ENCODE data around the gene NBL1.

NBL1 gene

DNA sequence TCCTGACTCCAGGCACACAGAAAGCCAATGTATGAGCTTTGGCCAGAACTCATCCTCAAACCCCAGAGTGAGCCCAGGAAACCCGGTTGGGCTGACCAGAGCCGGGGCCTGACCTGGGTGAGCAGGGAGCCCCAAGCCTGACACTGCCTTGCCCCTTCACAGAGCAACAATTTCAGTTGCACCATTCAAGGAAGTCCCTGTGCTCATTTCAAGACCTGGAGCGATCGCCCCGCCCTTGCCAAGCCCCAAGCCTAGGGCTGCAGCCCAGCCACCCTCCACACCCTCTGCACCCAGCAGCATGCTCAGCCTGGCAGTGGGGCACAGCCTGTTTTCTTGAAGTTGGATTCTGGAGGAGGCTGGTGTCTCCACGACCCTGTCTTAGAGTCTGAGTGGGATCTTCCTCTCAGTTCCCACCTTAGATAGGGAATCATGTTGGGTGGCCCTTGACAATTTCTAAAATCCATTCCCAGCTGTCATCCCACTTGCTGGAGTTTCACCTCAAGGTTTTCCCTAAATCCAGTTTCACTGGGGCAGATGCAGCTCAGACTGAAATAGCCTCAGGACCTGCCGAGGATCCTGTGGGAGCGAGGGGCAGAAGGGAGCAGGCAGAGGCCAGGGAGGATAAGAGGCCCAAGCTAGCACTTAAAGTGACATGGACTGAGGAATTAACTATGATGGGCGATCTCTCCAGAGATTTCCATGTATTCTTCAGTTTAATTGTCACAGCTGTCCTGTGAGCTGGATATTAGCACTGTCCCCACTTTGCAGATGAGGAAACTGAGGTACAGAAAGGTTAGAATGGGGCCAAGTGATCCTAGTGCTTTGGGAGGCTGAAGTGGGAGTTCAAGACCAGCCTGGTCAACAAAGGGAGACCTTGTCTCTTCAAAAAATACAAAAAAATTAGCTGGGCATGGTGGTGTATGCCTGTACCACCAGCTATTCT is 2.5 kb downstream of the NBL1 start:
- no peak for DNase-seq (ENCODE audit: low read depth)

DNA sequence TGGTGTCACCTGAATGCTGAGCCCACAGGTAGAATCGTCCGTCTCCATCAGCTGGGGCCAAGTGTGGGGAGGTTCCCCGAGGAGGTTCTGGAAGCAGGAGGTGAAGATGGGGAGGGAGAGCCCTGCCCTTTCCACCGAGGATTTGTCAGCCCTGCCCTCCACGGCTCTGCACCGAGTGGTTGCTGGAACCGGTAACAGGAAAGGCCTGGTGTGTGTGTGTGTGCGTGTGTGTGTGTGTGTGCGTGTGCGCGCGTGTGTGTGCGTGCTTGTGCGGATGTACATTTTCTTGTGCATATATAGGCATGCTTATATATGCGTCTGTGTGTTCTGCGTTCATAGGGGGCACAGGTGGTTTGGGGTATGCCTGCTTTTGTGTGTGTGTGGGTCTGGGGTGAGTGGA is 3.5 kb downstream of the NBL1 start:
- no peak for DNase-seq (ENCODE audit: low read depth)

DNA sequence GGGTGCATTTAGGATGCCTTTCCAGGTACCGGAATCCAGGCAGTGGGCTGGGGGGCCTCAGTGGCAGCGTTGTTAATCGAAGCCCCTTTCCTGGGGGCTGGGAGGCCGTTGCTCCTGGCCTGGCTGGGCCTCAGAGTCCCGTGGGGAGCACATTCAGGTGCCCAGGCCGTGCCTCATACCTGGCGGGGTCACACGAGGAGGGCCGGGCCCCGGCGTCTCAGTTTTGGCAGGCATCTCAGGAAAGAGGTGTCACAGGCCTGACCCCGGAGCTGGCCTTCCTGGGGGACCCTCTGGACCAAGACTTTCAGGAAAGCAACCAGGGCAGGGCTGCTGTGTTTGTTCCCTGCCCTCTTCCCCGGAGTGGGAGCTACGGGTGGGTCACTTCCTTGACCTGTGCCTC is 4.1 kb downstream of the NBL1 start:
- DNase-seq (ENCODE audit: low read depth), result no peak

DNA sequence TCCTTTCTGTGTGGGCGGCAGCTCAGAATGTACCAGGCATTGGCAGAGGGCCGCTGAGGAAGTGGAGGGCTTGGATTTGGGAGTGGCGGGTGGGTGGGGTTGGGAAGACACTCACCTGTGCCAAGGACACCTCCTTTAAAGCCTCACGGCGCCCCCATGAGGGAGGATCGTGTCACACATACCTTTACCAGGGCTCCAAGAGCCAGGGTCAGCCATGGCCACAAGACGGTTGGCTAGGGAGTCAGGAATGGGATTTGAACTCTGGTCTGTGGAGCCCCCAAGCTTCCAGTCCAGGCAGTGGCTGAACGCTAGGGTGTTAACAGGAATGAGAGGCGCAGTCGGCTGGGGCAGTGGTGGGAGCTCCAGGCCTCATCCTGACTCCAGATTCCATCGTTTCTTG is 4.6 kb downstream of the NBL1 start:
- no peak for DNase-seq (ENCODE audit: low read depth)

DNA sequence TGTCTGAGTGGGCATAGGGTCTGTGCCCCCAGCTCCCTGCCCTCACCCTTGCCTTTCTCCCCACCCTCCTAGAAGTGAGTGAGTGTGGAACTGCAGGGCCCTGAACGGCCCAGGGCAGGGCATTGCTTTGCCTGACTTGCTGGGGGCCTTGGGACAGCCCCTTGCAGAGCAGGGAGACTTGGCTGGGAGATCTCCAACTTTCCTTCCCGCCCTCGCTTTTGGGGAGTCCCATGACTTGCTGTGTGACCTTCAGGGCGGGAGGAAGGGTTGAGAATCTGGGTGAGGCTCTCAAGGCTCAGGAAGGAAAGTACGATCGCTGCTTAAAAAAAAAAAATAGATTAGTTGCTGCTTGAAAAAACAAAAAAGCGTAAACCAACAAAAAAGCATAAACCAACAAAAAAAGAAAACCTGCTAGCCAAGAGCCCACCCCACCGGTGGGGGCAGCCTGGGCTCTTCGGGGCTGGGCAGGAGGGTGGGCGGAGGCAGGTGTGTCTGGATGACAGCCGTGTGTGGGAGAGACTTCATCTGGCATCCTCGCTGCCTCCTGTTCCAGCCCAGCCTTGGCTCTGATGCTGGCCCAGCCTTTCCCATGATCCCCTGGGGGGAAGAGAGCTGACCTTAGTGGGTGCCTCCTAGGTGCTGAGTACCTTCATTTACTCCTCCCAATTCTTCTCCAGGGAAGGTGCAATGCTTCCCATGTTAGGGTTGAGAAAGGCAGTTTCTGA is 6.5 kb downstream of the NBL1 start:
- DNase-seq (ENCODE audit: low read depth), result no peak

DNA sequence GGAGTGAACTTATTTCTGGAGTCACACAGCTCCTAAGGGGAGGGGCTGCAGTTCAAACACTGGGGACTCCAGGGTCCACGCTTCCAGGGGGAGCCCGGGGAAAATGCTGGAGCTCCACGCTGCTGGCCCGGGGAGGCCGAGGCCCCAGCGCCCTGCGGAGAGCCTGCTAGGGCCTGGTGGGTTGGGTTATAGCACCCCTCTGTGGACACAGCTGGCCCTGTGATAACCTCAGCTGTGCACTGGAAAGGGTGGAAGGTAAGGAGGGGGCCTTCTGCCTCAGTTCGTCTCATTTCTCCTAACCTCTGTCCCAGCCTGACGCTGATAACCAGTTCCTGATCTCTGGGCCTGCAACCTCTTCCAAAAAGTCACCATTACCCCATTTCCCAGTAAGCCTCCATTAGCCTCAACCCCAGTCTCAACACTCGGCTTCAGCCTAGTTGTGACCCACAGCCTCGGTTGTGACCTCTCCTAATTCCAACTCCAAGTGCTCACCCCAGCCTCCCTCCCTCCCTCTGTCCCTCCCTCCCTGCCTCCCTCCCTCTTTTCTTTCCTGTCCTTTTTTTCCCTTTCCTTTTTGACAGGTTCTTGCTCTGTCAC is 7.1 kb downstream of the NBL1 start:
- no peak for DNase-seq (ENCODE audit: low read depth)

DNA sequence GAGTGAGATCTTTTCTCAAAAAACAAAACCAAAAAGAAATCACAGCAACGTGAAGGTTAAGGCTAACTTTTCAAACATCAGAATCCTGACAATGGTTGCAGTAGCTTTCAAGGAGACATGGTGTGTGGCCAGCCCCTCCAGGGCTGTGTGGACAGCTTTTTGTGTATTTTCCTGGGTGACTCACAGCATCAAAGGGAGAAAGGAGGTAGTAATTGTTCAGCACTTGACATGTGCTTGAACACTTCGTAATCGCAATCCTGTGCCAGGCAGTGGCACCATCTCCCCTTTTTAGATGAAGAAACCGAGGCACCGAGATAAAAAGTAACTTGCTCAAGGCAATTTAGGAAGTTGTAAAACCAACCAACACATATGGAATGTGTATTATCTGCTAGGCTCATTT is 10.3 kb downstream of the NBL1 start:
- DNase-seq (ENCODE audit: low read depth), result no peak

DNA sequence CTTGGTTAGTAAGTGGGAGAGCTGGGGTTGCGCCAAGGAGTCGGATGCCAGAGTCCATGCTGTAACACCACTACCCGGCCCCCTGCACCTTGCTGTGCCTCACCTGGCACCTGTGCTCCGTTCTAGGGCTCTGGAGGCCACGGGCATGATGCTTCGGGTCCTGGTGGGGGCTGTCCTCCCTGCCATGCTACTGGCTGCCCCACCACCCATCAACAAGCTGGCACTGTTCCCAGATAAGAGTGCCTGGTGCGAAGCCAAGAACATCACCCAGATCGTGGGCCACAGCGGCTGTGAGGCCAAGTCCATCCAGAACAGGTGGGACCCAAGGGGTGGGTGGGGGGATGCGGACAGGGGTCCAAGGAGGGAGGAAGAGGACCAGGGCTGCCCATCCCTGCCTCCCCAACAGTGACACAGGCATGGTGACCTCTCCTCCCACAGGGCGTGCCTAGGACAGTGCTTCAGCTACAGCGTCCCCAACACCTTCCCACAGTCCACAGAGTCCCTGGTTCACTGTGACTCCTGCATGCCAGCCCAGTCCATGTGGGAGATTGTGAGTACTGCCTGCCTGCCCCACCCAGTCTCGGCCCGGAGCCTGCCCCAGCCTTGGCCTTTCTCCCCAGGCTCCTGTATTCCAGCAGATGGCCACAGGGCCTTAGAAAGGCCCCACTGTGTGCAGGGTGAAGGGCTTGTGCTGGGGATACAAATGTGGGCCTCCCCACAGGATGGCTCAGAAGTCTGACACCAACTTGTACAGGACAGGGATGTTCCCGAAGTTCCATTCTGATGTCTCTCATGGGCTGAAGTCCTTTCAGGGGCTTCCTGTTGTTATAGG is 11.0 kb downstream of the NBL1 start:
- no peak for DNase-seq (ENCODE audit: low read depth)

DNA sequence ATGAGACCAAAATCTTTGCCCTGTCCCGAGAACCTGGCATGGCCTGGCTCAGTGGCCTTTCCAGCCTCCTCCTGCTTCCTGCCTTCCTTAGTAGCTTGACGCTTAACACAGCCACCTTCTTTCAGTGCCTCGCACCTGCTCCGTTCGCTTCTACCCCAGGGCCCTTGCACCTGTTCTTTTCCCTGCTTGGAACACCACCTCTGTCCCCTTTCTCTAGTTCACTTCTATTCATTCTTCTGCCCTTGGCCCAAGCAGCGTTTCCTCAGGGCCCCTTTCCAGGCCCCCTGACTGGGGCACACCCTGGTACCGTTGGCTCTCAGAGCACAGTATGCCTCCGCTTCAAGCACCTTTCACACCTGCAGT is 11.6 kb downstream of the NBL1 start:
- DNase-seq (ENCODE audit: low read depth), result no peak

DNA sequence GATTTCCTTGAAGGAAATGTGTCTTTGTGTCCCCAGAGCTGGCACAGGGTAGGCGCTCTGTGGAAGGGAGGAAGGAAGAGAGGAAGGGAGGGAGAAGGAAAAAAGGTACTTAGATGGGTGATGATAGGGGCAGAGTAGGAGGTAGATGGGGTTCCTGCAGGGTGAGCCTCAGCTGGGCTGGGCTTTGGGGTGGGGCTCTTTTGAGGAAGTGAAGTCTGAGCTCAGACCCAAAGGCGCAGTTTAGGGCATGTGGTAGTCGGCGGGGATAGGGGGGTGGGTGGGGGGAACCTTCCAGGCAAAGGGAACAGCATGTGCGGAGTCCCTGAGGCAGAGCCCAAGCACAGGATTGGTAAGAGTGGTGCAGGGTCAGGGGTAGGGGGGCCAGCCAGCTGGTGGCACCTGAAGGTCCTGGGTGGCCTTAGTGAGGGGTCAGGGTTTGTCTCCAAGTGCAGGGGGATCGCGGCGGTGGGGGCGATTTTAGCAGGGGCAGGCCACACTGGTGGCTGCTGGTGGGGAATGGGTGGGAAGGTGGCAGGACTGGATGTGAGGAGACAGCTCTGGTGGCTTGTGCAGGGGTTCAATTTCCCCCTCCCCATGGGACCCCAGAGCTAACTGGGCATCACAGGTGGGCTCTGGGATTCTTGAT is 12.1 kb downstream of the NBL1 start:
- DNase-seq (ENCODE audit: low read depth), result no peak

DNA sequence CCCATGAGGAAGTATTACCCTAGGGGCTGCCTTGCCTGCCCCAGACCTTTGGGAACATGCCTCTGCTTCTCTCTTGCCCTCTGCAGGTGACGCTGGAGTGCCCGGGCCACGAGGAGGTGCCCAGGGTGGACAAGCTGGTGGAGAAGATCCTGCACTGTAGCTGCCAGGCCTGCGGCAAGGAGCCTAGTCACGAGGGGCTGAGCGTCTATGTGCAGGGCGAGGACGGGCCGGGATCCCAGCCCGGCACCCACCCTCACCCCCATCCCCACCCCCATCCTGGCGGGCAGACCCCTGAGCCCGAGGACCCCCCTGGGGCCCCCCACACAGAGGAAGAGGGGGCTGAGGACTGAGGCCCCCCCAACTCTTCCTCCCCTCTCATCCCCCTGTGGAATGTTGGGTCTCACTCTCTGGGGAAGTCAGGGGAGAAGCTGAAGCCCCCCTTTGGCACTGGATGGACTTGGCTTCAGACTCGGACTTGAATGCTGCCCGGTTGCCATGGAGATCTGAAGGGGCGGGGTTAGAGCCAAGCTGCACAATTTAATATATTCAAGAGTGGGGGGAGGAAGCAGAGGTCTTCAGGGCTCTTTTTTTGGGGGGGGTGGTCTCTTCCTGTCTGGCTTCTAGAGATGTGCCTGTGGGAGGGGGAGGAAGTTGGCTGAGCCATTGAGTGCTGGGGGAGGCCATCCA is 12.8 kb downstream of the NBL1 start:
- no peak for DNase-seq (ENCODE audit: low read depth)

DNA sequence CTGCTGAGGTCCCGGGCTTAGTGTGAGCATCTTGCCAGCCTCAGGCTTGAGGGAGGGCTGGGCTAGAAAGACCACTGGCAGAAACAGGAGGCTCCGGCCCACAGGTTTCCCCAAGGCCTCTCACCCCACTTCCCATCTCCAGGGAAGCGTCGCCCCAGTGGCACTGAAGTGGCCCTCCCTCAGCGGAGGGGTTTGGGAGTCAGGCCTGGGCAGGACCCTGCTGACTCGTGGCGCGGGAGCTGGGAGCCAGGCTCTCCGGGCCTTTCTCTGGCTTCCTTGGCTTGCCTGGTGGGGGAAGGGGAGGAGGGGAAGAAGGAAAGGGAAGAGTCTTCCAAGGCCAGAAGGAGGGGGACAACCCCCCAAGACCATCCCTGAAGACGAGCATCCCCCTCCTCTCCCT is 13.4 kb downstream of the NBL1 start:
- no peak for DNase-seq (ENCODE audit: low read depth)

DNA sequence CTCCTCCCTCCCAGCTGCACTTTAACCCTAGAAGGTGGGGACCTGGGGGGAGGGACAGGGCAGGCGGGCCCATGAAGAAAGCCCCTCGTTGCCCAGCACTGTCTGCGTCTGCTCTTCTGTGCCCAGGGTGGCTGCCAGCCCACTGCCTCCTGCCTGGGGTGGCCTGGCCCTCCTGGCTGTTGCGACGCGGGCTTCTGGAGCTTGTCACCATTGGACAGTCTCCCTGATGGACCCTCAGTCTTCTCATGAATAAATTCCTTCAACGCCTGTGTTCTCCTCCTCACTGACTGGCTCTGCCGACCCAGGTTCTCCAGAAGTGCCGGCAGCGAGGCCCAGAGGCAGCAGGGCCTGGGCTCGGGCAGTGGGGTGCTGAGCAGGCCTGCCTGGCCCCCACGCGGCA is 14.1 kb downstream of the NBL1 start:
- DNase-seq (ENCODE audit: low read depth), result no peak

DNA sequence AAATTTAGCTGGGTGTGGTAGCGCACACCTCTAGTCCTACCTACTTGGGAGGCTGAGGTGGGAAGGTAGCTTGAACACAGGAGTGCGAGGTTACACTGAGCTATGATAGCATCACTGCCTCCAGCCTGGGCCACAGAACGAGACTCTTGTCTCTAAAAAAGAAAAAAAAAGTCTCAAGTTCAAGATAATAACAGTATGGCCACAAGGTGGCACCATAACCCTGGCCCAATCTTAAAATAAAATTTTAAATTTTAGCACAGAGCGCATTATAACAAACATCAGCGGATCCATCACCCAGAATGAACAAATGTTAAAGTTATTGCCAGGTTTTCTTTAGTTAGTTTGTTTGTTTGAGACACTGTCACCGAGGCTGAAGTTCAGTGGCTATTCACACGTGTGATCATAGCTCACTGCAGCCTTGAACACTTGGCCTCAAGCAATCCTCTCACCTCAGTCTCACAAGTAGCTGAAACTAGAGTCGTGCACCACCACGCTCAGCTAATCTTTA is 17.7 kb downstream of the NBL1 start:
- DNase-seq (ENCODE audit: low read depth), result no peak

DNA sequence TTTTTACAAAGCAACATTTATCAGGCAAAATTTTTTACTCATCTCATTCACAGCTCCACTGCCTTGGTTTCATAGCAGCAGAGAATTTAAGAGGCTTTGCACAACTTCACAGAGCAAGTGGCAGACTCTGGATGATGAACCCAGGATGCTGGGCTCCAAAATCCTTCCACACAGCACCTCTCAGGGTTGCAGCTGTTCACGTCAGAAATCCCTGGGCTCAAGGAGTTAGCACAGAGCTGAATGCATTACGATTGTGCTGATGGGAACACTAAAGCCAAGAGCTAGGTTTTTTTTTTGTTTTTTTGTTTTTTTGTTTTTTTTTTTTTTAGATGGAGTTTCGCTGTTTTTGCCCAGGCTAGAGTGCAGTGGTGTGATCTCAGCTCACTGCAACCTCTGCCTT is 18.2 kb downstream of the NBL1 start:
- DNase-seq (ENCODE audit: low read depth), result no peak

DNA sequence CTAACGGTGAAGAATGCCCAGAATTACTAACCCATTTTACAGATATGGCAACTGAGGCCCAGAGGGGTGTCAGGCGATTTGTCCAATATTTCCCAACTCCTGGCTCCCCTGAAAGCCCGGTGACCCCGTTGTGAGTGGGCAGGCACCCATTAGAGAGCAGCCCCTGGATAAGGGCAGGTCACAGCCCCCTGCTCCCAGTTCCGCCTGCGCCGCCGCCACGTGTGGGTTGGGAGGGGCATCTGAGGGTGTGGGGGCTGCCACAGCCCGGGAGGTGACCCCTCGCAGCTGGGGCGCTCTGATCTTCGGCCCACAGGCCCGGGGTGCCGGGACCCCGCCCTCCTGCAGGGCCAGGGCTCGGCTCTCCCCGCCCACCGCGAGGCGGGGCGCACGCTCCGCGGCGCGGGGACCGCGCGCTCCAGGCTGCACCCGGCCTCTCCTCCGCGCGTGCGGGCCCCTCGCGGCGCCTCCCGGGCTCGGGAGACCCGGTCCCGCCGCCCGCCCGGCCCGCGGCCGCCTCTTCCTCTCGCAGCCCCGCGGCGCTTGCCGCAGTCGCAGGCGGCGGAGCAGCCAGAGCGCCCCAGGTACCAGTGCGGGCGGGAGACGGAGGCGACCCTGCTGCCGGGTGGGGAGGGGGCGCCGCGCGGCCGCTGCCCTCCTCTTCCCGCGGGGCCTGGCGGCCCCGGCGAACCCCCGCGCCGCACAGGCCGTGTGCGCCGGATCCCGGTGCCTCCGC is 20.5 kb downstream of the NBL1 start, which contains the start of gene HTR6:
Gene HTR6, plus strand, starts transcription at position 423 of the 733 bp plus-strand sequence. CDS start 879 bp downstream, outside the sequence.
- DNase-seq (ENCODE audit: low read depth), result no peak

DNA sequence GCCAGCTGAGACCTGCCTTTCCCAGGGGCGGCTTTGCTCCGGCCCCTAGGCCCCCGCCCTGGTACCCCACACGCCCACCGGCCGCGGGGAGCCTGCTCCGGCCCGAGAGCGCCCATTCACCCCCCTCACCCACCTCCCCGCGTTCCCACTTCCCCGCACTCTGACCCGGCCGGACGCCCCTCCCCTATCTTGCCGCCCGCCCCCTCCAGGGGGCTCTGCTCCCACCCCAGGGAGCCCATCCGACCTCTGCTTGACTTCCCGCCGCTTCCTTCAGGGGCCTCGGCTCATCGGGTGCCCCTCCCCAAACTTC is 21.0 kb downstream of the NBL1 start:
- DNase-seq (ENCODE audit: low read depth), result no peak

DNA sequence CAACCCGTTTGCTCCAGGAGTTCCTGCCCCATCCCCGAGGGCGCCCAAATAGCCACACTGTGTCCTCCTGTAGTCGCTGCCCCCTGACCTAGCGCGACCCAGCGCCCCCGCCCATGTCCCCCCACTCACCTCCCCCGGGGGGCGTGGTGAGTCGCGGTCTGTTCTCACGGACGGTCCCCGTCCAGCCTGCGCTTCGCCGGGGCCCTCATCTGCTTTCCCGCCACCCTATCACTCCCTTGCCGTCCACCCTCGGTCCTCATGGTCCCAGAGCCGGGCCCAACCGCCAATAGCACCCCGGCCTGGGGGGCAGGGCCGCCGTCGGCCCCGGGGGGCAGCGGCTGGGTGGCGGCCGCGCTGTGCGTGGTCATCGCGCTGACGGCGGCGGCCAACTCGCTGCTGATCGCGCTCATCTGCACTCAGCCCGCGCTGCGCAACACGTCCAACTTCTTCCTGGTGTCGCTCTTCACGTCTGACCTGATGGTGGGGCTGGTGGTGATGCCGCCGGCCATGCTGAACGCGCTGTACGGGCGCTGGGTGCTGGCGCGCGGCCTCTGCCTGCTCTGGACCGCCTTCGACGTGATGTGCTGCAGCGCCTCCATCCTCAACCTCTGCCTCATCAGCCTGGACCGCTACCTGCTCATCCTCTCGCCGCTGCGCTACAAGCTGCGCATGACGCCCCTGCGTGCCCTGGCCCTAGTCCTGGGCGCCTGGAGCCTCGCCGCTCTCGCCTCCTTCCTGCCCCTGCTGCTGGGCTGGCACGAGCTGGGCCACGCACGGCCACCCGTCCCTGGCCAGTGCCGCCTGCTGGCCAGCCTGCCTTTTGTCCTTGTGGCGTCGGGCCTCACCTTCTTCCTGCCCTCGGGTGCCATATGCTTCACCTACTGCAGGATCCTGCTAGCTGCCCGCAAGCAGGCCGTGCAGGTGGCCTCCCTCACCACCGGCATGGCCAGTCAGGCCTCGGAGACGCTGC is 21.7 kb downstream of the NBL1 start:
- DNase-seq (ENCODE audit: low read depth), result no peak

DNA sequence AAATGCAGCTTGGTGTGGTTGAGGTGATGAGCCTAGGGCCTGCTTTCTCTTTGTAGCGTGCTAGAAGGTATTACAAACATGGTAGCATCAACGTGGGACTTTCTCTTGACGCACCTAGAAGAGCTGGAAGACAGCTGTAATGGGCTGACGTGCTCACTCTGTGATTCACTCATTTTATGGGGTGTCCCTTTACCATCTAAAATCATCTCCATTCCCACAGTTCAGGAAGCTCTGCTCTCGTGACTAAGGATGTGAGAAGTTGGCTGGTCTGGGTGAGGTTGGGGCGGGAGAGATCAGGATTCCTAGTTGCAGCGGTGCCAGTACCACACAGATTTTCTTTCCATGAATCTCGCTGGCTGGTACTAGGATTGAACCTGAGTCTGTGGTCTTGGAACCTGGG is 24.8 kb downstream of the NBL1 start:
- no peak for DNase-seq (ENCODE audit: low read depth)

Measured in GM04503 (cell line).